ENCODE results near the gene PPP1R11. TPM values are rescaled to one million over a fixed set of nuclear protein-coding genes. Genes with fewer than 3 reads are reported as not detected.

The PPP1R11 gene
- total RNA-seq, 1 experiment from 2014 or later, result 70.2 TPM

Small RNAs within 50 kb of the gene (small RNA-seq; reads per million reads assigned to genes)
- gene RF02218, result 0 reads per million in 2 experiments
- gene RF02219, result 0 reads per million in 2 experiments
- 0 reads per million in 2 experiments for gene RF02220

Other genes with a start within 250 kb of the PPP1R11 start
- gene HLA-G, start 239.4 kb upstream of the PPP1R11 start, total RNA-seq (2014; rRNA removed; shearing (Covaris generic)), result not detected in 2 replicates
- 605 and 660 TPM in 2 replicates for gene HLA-A, start 124.7 kb upstream of the PPP1R11 start, total RNA-seq (2014; rRNA removed; shearing (Covaris generic))
- 25.6 and 32.5 TPM in 2 replicates for gene POLR1H, start 5.9 kb upstream of the PPP1R11 start, total RNA-seq (2014; rRNA removed; shearing (Covaris generic))
- gene RNF39, start 8.6 kb downstream of the PPP1R11 start, total RNA-seq (2014; rRNA removed; shearing (Covaris generic)), result not detected in 2 replicates
- not detected in 2 replicates for gene TRIM31, start 45.9 kb downstream of the PPP1R11 start, total RNA-seq (2014; rRNA removed; shearing (Covaris generic))
- gene TRIM40, start 68.9 kb downstream of the PPP1R11 start, total RNA-seq (2014; rRNA removed; shearing (Covaris generic)), result not detected in 2 replicates
- gene TRIM10, start 94.0 kb downstream of the PPP1R11 start, total RNA-seq (2014; rRNA removed; shearing (Covaris generic)), result not detected in 2 replicates
- gene TRIM15, start 96.3 kb downstream of the PPP1R11 start, total RNA-seq (2014; rRNA removed; shearing (Covaris generic)), result 0.12 TPM in 1 of 2 replicates, not detected in the other
- gene TRIM26, start 146.2 kb downstream of the PPP1R11 start, total RNA-seq (2014; rRNA removed; shearing (Covaris generic)), result 14.2 and 17.4 TPM in 2 replicates